Thoracic aorta (tissue), 2 donors: Measurements from ENCODE around the gene FGD1. TPM values are rescaled to one million over a fixed set of nuclear protein-coding genes. Genes with fewer than 3 reads are reported as not detected.
A peak's percentile ranks its signal among the peaks of the same experiment; 100 is the strongest.

Experiments used
- ATAC-seq: fragments of 150-250 bp; one replicate; pipeline ENCODE4 v1.8.0; 2017; ENCODE audit warnings: low read depth; ENCODE audit not compliant: insufficient number of reproducible peaks, low FRiP score
- DNase-seq: peaks from one replicate; pipeline ENCODE4 v3.0.0-alpha.2; 2020; ENCODE audit warnings: low spot score
- H3K27ac ChIP-seq, 2 donors: fragments of 200-600 bp; sonication (generic); 1 replicate in 1 of 2; 2 replicates in 1 of 2; pipeline ENCODE4 v1.5.1; 2016; ENCODE audit warnings: mild to moderate bottlenecking in 2 of 2, moderate library complexity in 2 of 2
- H3K27me3 ChIP-seq: fragments of 200-600 bp; sonication (generic); replicated peaks from 2 replicates; pipeline ENCODE4 v1.6.0; 2016; ENCODE audit warnings: mild to moderate bottlenecking; ENCODE audit not compliant: insufficient read depth
- H3K36me3 ChIP-seq: fragments of 200-600 bp; sonication (generic); one replicate; pipeline ENCODE4 v1.5.1; 2016
- H3K4me1 ChIP-seq, 2 donors: fragments of 200-600 bp; sonication (generic); 1 replicate in 1 of 2; 2 replicates in 1 of 2; pipeline versions ENCODE4 v1.5.1 to v1.6.0; 2016; ENCODE audit warnings: low read depth in 2 of 2, mild to moderate bottlenecking in 1 of 2; ENCODE audit not compliant: control insufficient read depth in 1 of 2
- H3K4me3 ChIP-seq: fragments of 200-600 bp; sonication (generic); 2 replicates; pipeline ENCODE4 v1.5.1; 2016; ENCODE audit warnings: mild to moderate bottlenecking
- H3K9me3 ChIP-seq: fragments of 200-600 bp; sonication (generic); 2 replicates; pipeline ENCODE4 v1.5.1; 2016
- total RNA-seq, 2 donors: library from RNA; depleted of rRNA; stranded (reverse); fragments of >200 nt; gene quantifications; one replicate each; pipeline versions ENCODE4 v1.1.0 to v1.2.3, GENCODE V29; 2016
- TF ChIP-seq, protein P1 (sequence below): fragments of 200-600 bp; sonication (generic); IDR thresholded peaks from one replicate; pipeline ENCODE4 v1.5.1; 2019; ENCODE audit warnings: antibody characterized with exemption

The FGD1 gene
- total RNA-seq, 2 donors from 2014 or later = 7.0 to 11.5 TPM

DNA sequence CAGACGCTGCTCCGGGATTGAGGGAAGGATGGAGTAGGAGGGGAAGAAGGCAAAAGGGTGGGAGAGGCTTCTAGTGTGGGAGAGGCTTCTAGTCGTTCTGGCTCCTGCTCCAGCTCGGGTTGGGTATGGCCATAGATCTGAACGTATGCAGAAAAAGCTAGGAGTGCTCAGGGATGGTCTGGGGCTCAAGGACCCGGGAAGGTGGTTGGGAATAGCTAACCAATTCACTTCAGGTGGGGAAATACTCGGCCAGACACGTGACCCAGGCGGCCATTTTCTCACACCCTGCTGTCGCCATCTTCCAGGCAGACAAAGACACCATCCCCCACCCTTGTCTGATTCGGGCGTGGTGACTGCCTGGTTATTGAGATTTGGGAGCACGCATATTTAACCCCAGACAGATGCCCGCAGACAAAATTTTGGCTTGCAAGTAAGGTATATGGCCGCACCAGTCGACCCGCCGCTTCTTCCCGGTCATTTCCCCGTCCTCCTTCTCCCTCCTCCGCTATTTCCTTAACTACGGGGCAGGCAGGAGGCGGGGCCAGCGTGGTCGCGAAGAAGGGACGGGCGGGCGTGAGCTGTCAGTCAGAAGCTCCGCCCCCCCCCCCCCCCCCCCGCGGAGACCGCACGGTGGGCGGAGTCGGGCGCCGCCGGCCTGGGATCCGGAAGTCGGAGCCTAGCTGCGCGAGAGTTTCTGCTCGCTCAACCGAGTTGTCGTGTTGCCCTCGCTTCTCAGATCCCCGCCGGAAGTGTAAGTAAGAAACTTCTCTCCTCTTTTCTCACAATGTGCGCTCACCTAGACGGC, 33.7 kb upstream of the FGD1 start, which contains the start of gene GNL3L:
GNL3L (plus strand) TSS at position 668 of the 805 bp plus-strand sequence. CDS start 2,348 bp downstream, outside the sequence.
- peak; percentile 46 for DNase-seq
- ATAC-seq = peak; percentile 77
- H3K4me1 ChIP-seq = peaks cover 0 to 19% of the 10 kb centered on the region in 2 donors
- H3K36me3 ChIP-seq = no peaks in the 10 kb centered on the region
- peak within 1 kb of the TSS; percentile 90 for H3K4me3 ChIP-seq
- TF ChIP-seq, protein P1, sequence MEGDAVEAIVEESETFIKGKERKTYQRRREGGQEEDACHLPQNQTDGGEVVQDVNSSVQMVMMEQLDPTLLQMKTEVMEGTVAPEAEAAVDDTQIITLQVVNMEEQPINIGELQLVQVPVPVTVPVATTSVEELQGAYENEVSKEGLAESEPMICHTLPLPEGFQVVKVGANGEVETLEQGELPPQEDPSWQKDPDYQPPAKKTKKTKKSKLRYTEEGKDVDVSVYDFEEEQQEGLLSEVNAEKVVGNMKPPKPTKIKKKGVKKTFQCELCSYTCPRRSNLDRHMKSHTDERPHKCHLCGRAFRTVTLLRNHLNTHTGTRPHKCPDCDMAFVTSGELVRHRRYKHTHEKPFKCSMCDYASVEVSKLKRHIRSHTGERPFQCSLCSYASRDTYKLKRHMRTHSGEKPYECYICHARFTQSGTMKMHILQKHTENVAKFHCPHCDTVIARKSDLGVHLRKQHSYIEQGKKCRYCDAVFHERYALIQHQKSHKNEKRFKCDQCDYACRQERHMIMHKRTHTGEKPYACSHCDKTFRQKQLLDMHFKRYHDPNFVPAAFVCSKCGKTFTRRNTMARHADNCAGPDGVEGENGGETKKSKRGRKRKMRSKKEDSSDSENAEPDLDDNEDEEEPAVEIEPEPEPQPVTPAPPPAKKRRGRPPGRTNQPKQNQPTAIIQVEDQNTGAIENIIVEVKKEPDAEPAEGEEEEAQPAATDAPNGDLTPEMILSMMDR = no peak
- no peaks in the 10 kb centered on the region for H3K27me3 ChIP-seq
- peak within 1 kb of the TSS; percentile 66 to 71 for H3K27ac ChIP-seq
- H3K9me3 ChIP-seq = no peaks in the 10 kb centered on the region

DNA sequence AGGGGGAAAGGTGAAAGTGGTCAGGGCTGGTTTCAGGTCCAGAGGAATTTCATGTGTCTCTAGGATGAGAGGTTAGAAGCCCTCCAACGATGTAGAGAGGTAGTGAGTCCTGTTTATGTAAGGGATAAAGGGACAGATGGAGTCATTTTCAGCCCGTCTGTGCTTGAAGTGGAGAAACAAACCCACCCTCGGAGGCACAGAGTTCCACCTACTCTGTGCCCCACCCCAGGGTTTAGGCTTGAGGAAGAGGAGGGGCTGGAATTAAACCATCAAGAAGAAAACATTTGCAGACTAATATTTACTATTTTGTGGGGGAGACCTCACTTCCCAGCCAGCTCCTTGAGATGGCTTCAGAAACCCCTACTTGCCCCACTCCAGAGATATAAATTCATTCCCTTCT, 33.1 kb upstream of the FGD1 start:
- Histone ChIP-seq H3K9me3 (no peaks in the 10 kb centered on the region), H3K27me3 (no peaks in the 10 kb centered on the region), H3K4me1 (peaks cover 0 to 19% of the 10 kb centered on the region in 2 donors), H3K4me3 (peak overlapping the region; percentile 90), H3K27ac (peak overlapping the region; percentile 66 to 71), H3K36me3 (no peaks in the 10 kb centered on the region)
- ATAC-seq (no peak), DNase-seq (no peak)
- TF ChIP-seq, protein P1 = no peak

- no peak overlapping the region for H3K4me3 ChIP-seq
- H3K4me1 ChIP-seq = no peaks in the 10 kb centered on the region
- no peaks in the 10 kb centered on the region for H3K27me3 ChIP-seq
- H3K27ac ChIP-seq = no peak overlapping the region
- TF ChIP-seq, protein P1 = no peak
- DNase-seq = no peak
- H3K9me3 ChIP-seq = no peaks in the 10 kb centered on the region
- no peaks in the 10 kb centered on the region for H3K36me3 ChIP-seq
- no peak for ATAC-seq
Observed at GRCh38 chrX:54509400-54509799, 13.4 kb upstream of the FGD1 start.

GRCh38 chrX:54496936-54497335, 902 bp upstream of the FGD1 start:
- Histone ChIP-seq H3K4me1 (peaks cover 2 to 24% of the 10 kb centered on the region in 2 donors), H3K4me3 (peak overlapping the region; percentile 73), H3K27me3 (no peaks in the 10 kb centered on the region), H3K9me3 (no peaks in the 10 kb centered on the region), H3K27ac (peak overlapping the region; percentile 69 to 76), H3K36me3 (no peaks in the 10 kb centered on the region)
- TF ChIP-seq, protein P1 = no peak
- DNase-seq = no peak
- ATAC-seq = no peak

GRCh38 chrX:54496517-54496852, 451 bp upstream of the FGD1 start:
- H3K27ac ChIP-seq = peak overlapping the region; percentile 69 to 76
- H3K4me3 ChIP-seq = peak overlapping the region; percentile 73
- DNase-seq = no peak
- peak; percentile 59 for ATAC-seq
- peaks cover 2 to 24% of the 10 kb centered on the region in 2 donors for H3K4me1 ChIP-seq
- H3K36me3 ChIP-seq = no peaks in the 10 kb centered on the region
- no peaks in the 10 kb centered on the region for H3K9me3 ChIP-seq
- H3K27me3 ChIP-seq = no peaks in the 10 kb centered on the region
- TF ChIP-seq, protein P1 = no peak
